K562 (cell line): Measurements from ENCODE around the gene ATP9A. TPM values are rescaled to one million over a fixed set of nuclear protein-coding genes. Genes with fewer than 3 reads are reported as not detected.

Source experiments
- ATAC-seq: fragments of 200-7000 bp; cut with Tn5 transposase; 3 replicates; pipeline ENCODE4 v1.9.1; 2020; ENCODE audit warnings: moderate library complexity
- BruUV-seq: library from RNA; stranded (reverse); fragments of 400-500 nt; replicated peaks from 2 replicates; lab custom pipeline; 2021; lab: Mats Ljungman, UMichigan
- CTCF ChIA-PET: fragments of 300-600 bp; formaldehyde crosslinking; extraction: SDS; loops from one replicate; lab custom pipeline; 2021; ENCODE audit warnings: low intra/inter-chr PET ratio; lab: Yijun Ruan, JAX
- POLR2A ChIA-PET: fragments of 300-600, 350-650 bp; sonication (Branson Sonifier 250); formaldehyde crosslinking; extraction: SDS; loops from one replicate; lab custom pipeline; 2021; ENCODE audit warnings: antibody characterized with exemption, inconsistent platforms; lab: Yijun Ruan, JAX
- DNase-seq, 4 experiments: peaks; one replicate each; pipeline versions ENCODE4 v3.0.0 to v3.0.0-alpha.2; 2011 to 2018; ENCODE audit warnings: low spot score in 3 of 4, mixed read lengths in 3 of 4; ENCODE audit errors: extremely low read depth in 1 of 4
- FAIRE-seq: peaks from 2 replicates; lab custom pipeline; 2011; peaks lifted over from hg19 to GRCh38; lab: Jason Lieb, UNC
- H2AFZ ChIP-seq: 2 replicates; pipeline ENCODE4 v1.6.0; 2011; ENCODE audit warnings: low read depth, low read length, control low read depth, inconsistent platforms
- H3K27ac ChIP-seq: fragments of 200-600 bp; 3 replicates; pipeline ENCODE4 v1.8.0; 2011; ENCODE audit warnings: low read depth, mild to moderate bottlenecking, control low read depth, inconsistent platforms, low read length, moderate library complexity, mixed read lengths; ENCODE audit errors: extremely low read depth
- H3K27me3 ChIP-seq, 2 experiments: fragments of 300-600 bp in 1 of 2; 2 replicates in 1 of 2; 3 replicates in 1 of 2; pipeline versions ENCODE4 v1.6.0 to v1.8.0; 2011; ENCODE audit warnings: inconsistent platforms in 2 of 2, low read length in 2 of 2, mild to moderate bottlenecking in 1 of 2, mixed read lengths in 1 of 2, moderate library complexity in 1 of 2; ENCODE audit not compliant: control insufficient read depth in 2 of 2, insufficient read depth in 2 of 2
- H3K36me3 ChIP-seq: fragments of 300-600 bp; 3 replicates; pipeline ENCODE4 v1.8.0; 2011; ENCODE audit warnings: mild to moderate bottlenecking, low read length, inconsistent platforms; ENCODE audit not compliant: control insufficient read depth, insufficient read depth
- H3K4me1 ChIP-seq, 2 experiments: fragments of 200-600 bp in 1 of 2; replicated peaks in 1 of 2; 2 replicates in 1 of 2; 3 replicates in 1 of 2; pipeline versions ENCODE4 v1.5.1 to v1.8.0; 2011; ENCODE audit warnings: inconsistent platforms in 2 of 2, low read length in 2 of 2, mild to moderate bottlenecking in 1 of 2, mixed read lengths in 1 of 2, moderate library complexity in 1 of 2; ENCODE audit not compliant: control insufficient read depth in 2 of 2, insufficient read depth in 2 of 2
- H3K4me2 ChIP-seq: 2 replicates; pipeline ENCODE4 v1.6.1; 2011; ENCODE audit warnings: low read length, control low read depth, inconsistent platforms, mixed read lengths; ENCODE audit not compliant: insufficient read depth
- H3K4me3 ChIP-seq: fragments of 200-600 bp; sonication (generic), shearing (Covaris generic); 2 replicates; pipeline ENCODE4 v1.5.1; 2016; ENCODE audit warnings: control low read depth, inconsistent platforms
- H3K79me2 ChIP-seq: fragments of 200-600 bp; 3 replicates; pipeline ENCODE4 v1.8.0; 2011; ENCODE audit warnings: low read length, inconsistent platforms; ENCODE audit not compliant: control insufficient read depth, insufficient read depth
- H3K9ac ChIP-seq, 2 experiments: 2 replicates each; pipeline versions ENCODE4 v1.6.0 to v1.6.1; 2011; ENCODE audit warnings: low read depth in 2 of 2, low read length in 2 of 2, control low read depth in 1 of 2, inconsistent platforms in 1 of 2, mild to moderate bottlenecking in 1 of 2, mixed read lengths in 1 of 2; ENCODE audit not compliant: insufficient read depth in 1 of 2
- H3K9me1 ChIP-seq: one replicate; pipeline ENCODE4 v1.6.0; 2011; ENCODE audit warnings: inconsistent platforms, mild to moderate bottlenecking, low read length, moderate library complexity; ENCODE audit not compliant: control insufficient read depth, insufficient read depth
- H3K9me3 ChIP-seq: replicated peaks from 2 replicates; pipeline ENCODE4 v1.5.1; 2011; ENCODE audit warnings: low read depth, low read length, inconsistent platforms; ENCODE audit not compliant: control insufficient read depth, insufficient read depth
- H4K20me1 ChIP-seq: replicated peaks from 2 replicates; pipeline ENCODE4 v1.6.1; 2011; ENCODE audit warnings: low read length, inconsistent platforms, mixed read lengths; ENCODE audit not compliant: control insufficient read depth, insufficient read depth
- EP400 ChIP-seq: fragments of 450-650 bp; IDR thresholded peaks from 2 replicates; pipeline ENCODE4 v1.6.1; 2017; ENCODE audit warnings: antibody characterized with exemption, mild to moderate bottlenecking, moderate library complexity
- RAD51 ChIP-seq: fragments of 450-650 bp; IDR thresholded peaks from 2 replicates; pipeline ENCODE4 v1.7.1; 2016; ENCODE audit warnings: low read depth, mild to moderate bottlenecking, borderline replicate concordance
- TAF7 ChIP-seq: fragments of 450-650 bp; IDR thresholded peaks from 2 replicates; pipeline ENCODE4 v1.6.1; 2016; ENCODE audit warnings: missing genetic modification characterization, missing compliant biosample characterization
- ZNF668 ChIP-seq: fragments of 250-450 bp; sonication (Bioruptor Pico); IDR thresholded peaks from 2 replicates; pipeline ENCODE4 v1.8.0; 2022; ENCODE audit warnings: mild to moderate bottlenecking, inconsistent platforms
- WGBS: fragments of 100-300 bp; shearing (Covaris generic); methylation state at CpG from one replicate; pipeline ENCODE4 v1.1.6; 2016; ENCODE audit warnings: low coverage, mixed read lengths; ENCODE audit not compliant: insufficient coverage; ENCODE audit errors: missing lambda C conversion rate; 5-methylcytosine and 5-hydroxymethylcytosine counted together
- in situ Hi-C: fragments of 300-500 bp; cut with MboI; formaldehyde crosslinking; loops from 4 replicates; pipeline ENCODE4 v1.15.0; 2018; ENCODE audit warnings: inconsistent platforms, mixed read lengths
- intact Hi-C: fragments of 100-400 bp; cut with micrococcal nuclease; formaldehyde crosslinking; loops from 2 replicates; pipeline ENCODE4 v1.14.2; 2022
- polyA plus RNA-seq, 8 experiments: library from polyadenylated mRNA; depleted of rRNA in 4 of 8; stranded (reverse) in 5 of 8; unstranded in 3 of 8; fragments of >200 nt; fragmentation: Nextera tagmentation in 2 of 8; fragmentation: Illumina TruSeq in 1 of 8; extraction: Ambion mirVana in 2 of 8; extraction: Trizol in 1 of 8; gene quantifications; 2 replicates each; pipeline versions ENCODE4 v1.2.1 to v1.2.3, GENCODE V29; 2011 to 2014; ENCODE audit warnings: inconsistent platforms in 1 of 8, missing spikeins in 1 of 8
- total RNA-seq, 7 experiments: library from RNA; depleted of rRNA in 6 of 7; stranded (reverse); fragments of >200 nt in 6 of 7; fragmentation: Illumina TruSeq in 2 of 7; extraction: Trizol in 2 of 7; gene quantifications; 2 replicates each; pipeline versions ENCODE4 v1.2.1 to v1.2.3, GENCODE V29; 2011 to 2021; ENCODE audit warnings: low replicate concordance in 1 of 7
- TF ChIP-seq, protein P1 (sequence below), 2 experiments: fragments of 450-650 bp; IDR thresholded peaks; 2 replicates each; pipeline ENCODE4 v1.6.1; 2018; ENCODE audit warnings: mild to moderate bottlenecking in 2 of 2, low read depth in 1 of 2; ENCODE audit not compliant: partially characterized antibody in 2 of 2

The ATP9A gene
- total and polyA plus RNA-seq, 9 of the 15 experiments (the other 6 are each of a cell fraction or from before 2014, with no cell fraction given) = 0.18 to 0.62 (median 0.29) TPM

DNA sequence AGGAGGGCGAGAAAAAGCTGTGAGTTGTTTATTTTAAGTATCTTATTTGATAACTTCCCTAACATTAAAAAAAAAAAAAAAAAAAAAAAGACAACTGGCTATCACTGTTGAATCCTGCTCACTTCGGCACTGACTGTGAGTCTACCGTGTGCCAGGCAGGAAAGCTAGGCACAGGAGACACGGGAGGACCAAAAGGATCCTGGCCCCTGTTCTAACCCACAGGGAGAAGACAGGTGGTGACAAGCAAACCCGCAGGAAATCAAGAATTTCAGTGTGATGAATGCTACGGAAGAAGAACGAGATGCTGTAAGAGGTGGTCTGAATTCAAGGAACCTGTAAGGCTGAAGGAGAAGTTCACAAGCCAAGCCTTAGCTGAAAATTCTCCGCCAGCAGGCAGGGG lies 130.9 kb downstream of the ATP9A start:
- in situ Hi-C loops = no loop called here
- Histone ChIP-seq H3K9ac (no peak overlapping the region), H3K79me2 (no peaks in the 10 kb centered on the region), H3K9me3 (no peaks in the 10 kb centered on the region), H3K4me2 (no peak overlapping the region), H4K20me1 (no peaks in the 10 kb centered on the region; the same call in 1 of the 2 replicates), H3K9me1 (no peaks in the 10 kb centered on the region), H3K27me3 (peaks cover 3 to 20% of the 10 kb centered on the region in 2 experiments; a peak in 4 of 5 replicates), H2AFZ (no peak overlapping the region), H3K4me3 (no peak overlapping the region), H3K4me1 (no peaks in the 10 kb centered on the region; a peak in 1 of 5 replicates), H3K36me3 (no peaks in the 10 kb centered on the region), H3K27ac (no peak overlapping the region)
- WGBS = 5% methylated on average over 8 of the region's 8 CpGs
- no peak for TF ChIP-seq RAD51
- TF ChIP-seq, protein P1, sequence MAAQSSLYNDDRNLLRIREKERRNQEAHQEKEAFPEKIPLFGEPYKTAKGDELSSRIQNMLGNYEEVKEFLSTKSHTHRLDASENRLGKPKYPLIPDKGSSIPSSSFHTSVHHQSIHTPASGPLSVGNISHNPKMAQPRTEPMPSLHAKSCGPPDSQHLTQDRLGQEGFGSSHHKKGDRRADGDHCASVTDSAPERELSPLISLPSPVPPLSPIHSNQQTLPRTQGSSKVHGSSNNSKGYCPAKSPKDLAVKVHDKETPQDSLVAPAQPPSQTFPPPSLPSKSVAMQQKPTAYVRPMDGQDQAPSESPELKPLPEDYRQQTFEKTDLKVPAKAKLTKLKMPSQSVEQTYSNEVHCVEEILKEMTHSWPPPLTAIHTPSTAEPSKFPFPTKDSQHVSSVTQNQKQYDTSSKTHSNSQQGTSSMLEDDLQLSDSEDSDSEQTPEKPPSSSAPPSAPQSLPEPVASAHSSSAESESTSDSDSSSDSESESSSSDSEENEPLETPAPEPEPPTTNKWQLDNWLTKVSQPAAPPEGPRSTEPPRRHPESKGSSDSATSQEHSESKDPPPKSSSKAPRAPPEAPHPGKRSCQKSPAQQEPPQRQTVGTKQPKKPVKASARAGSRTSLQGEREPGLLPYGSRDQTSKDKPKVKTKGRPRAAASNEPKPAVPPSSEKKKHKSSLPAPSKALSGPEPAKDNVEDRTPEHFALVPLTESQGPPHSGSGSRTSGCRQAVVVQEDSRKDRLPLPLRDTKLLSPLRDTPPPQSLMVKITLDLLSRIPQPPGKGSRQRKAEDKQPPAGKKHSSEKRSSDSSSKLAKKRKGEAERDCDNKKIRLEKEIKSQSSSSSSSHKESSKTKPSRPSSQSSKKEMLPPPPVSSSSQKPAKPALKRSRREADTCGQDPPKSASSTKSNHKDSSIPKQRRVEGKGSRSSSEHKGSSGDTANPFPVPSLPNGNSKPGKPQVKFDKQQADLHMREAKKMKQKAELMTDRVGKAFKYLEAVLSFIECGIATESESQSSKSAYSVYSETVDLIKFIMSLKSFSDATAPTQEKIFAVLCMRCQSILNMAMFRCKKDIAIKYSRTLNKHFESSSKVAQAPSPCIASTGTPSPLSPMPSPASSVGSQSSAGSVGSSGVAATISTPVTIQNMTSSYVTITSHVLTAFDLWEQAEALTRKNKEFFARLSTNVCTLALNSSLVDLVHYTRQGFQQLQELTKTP (IDR thresholded peaks at IDR 0.05; ENCODE audit: low read depth in 1 of 2, partially characterized antibody in 2 of 2) = no peak
- TF ChIP-seq ZNF668 (CRISPR knock-in tag) = no peak
- TF ChIP-seq TAF7 = no peak
- TF ChIP-seq EP400 = no peak
- DNase-seq (no peak), FAIRE-seq (no peak), ATAC-seq (no peak)
- intact Hi-C loops = loop anchor here (5.0 kb wide), 1 partner anchor 65 kb away; no protein-coding TSS in a partner anchor
- BruUV-seq = no TSS peak
- POLR2A ChIA-PET = interaction anchor here (0.5 to 0.6 kb wide), 2 partner anchors 10 to 447 kb away, joined by 3 read pairs; no protein-coding TSS in a partner anchor
- CTCF ChIA-PET = no interaction called here
